SK-N-SH treated with all-trans-retinoic acid at 6 μM for 48 hours (cell line): Measurements from ENCODE around the gene FLRT2.

Source experiments
- CREB5 ChIP-seq: fragments of 250-450 bp; sonication (Bioruptor Pico); IDR thresholded peaks from 2 replicates; pipeline ENCODE4 v1.5.1; 2020; ENCODE audit warnings: low read depth, mild to moderate bottlenecking, moderate library complexity
- CSDC2 ChIP-seq: fragments of 250-450 bp; sonication (Bioruptor Pico); IDR thresholded peaks from 2 replicates; pipeline ENCODE4 v1.5.0; 2020; ENCODE audit warnings: mild to moderate bottlenecking, moderate library complexity
- GLIS3 ChIP-seq: fragments of 250-450 bp; sonication (Bioruptor Pico); IDR thresholded peaks from 2 replicates; pipeline ENCODE4 v1.5.0; 2020; ENCODE audit warnings: mild to moderate bottlenecking, moderate library complexity
- ISL1 ChIP-seq: fragments of 250-450 bp; sonication (Bioruptor Pico); IDR thresholded peaks from 2 replicates; pipeline ENCODE4 v2.1.2; 2022; ENCODE audit warnings: mild to moderate bottlenecking, moderate library complexity
- PATZ1 ChIP-seq: fragments of 250-450 bp; sonication (Bioruptor Pico); IDR thresholded peaks from 2 replicates; pipeline ENCODE4 v1.8.0; 2020; ENCODE audit warnings: mild to moderate bottlenecking, moderate library complexity, borderline replicate concordance
- PPARA ChIP-seq: fragments of 250-450 bp; sonication (Bioruptor Pico); IDR thresholded peaks from 2 replicates; pipeline ENCODE4 v1.5.0; 2020; ENCODE audit warnings: mild to moderate bottlenecking, borderline replicate concordance
- RARB ChIP-seq: fragments of 250-450 bp; sonication (Bioruptor Pico); IDR thresholded peaks from 2 replicates; pipeline ENCODE4 v1.8.0; 2021; ENCODE audit warnings: mild to moderate bottlenecking, moderate library complexity
- TCF4 ChIP-seq: fragments of 250-450 bp; sonication (Bioruptor Pico); IDR thresholded peaks from 2 replicates; pipeline ENCODE4 v1.8.0; 2021; ENCODE audit warnings: mild to moderate bottlenecking, moderate library complexity, borderline replicate concordance

GRCh38 chr14:85687456-85687855 lies 157.5 kb downstream of the FLRT2 start:
- TF ChIP-seq CSDC2 (no peak), TCF4 (CRISPR knock-in tag) (no peak), GLIS3 (CRISPR knock-in tag) (no peak), RARB (CRISPR knock-in tag) (no peak), PATZ1 (CRISPR knock-in tag) (no peak), ISL1 (CRISPR knock-in tag) (no peak), CREB5 (no peak), PPARA (CRISPR knock-in tag) (no peak)
